Mammary epithelial cell (primary cell): ENCODE data around the gene PRSS56.

Experiments
- CTCF ChIP-seq, 2 donors: IDR thresholded peaks in 1 of 2; conservative IDR thresholded peaks in 1 of 2; 2 replicates each; pipeline ENCODE4 v1.5.1; 2011 to 2012; ENCODE audit warnings: inconsistent platforms in 2 of 2, low read length in 2 of 2, mild to moderate bottlenecking in 2 of 2, control low read depth in 1 of 2, low read depth in 1 of 2; ENCODE audit not compliant: insufficient read depth in 1 of 2; ENCODE audit errors: extremely low read depth in 1 of 2
- EZH2 ChIP-seq: IDR thresholded peaks from 2 replicates; pipeline ENCODE4 v1.6.1; 2012; ENCODE audit warnings: low read length, inconsistent platforms, borderline replicate concordance

- TF ChIP-seq CTCF (conservative IDR thresholded peaks at IDR 0.05 in 1 of 2, IDR thresholded peaks at IDR 0.05 in 1 of 2; ENCODE audit: extremely low read depth in 1 of 2, insufficient read depth in 1 of 2, low read depth in 1 of 2, low read length in 2 of 2), result no peak
- no peak for TF ChIP-seq EZH2
Observed at GRCh38 chr2:232545511-232546375, 25.6 kb downstream of the PRSS56 start.
